ENCODE measurements around the gene IL1RN. TPM values are rescaled to one million over a fixed set of nuclear protein-coding genes. Genes with fewer than 3 reads are reported as not detected.

Gene IL1RN
- total RNA-seq, 1 donor from 2014 or later, result not detected

- Histone ChIP-seq H2AFZ (replicated peaks) (no peak overlapping the region), H3K27ac (no peak overlapping the region), H3K9ac (no peak overlapping the region), H3K4me2 (no peak overlapping the region), H3F3A (ENCODE audit: low read depth) (no peaks in the 10 kb centered on the region), H3K4me3 (no peak overlapping the region), H3K9me3 (ENCODE audit: low read depth) (no peaks in the 10 kb centered on the region), H3K4me1 (no peaks in the 10 kb centered on the region), H4K20me1 (ENCODE audit: low read depth) (no peaks in the 10 kb centered on the region), H3K27me3 (no peaks in the 10 kb centered on the region), H3K36me3 (no peaks in the 10 kb centered on the region), H3K79me2 (ENCODE audit: low read depth) (no peaks in the 10 kb centered on the region)
- no peak overlapping the region for H3K27ac Mint-ChIP-seq
- no peak for TF ChIP-seq EZH2 (IDR thresholded peaks at IDR 0.05)
- no peak for TF ChIP-seq CTCF (IDR thresholded peaks at IDR 0.05)
- no peak for TF ChIP-seq EZH2phosphoT487 (IDR thresholded peaks at IDR 0.05)
- no peak overlapping the region for H3K4me3 Mint-ChIP-seq
- H3K27me3 Mint-ChIP-seq (ENCODE audit: insufficient read depth, low read depth), result no peaks in the 10 kb centered on the region
- H3K9me3 Mint-ChIP-seq, result peaks cover 19% of the 10 kb centered on the region
- no peaks in the 10 kb centered on the region for H3K4me1 Mint-ChIP-seq
- no peak for DNase-seq (ENCODE audit: low spot score)
- H3K36me3 Mint-ChIP-seq, result no peaks in the 10 kb centered on the region
Measured at GRCh38 chr2:113098041-113098440, 29.4 kb upstream of the IL1RN start.

DNA sequence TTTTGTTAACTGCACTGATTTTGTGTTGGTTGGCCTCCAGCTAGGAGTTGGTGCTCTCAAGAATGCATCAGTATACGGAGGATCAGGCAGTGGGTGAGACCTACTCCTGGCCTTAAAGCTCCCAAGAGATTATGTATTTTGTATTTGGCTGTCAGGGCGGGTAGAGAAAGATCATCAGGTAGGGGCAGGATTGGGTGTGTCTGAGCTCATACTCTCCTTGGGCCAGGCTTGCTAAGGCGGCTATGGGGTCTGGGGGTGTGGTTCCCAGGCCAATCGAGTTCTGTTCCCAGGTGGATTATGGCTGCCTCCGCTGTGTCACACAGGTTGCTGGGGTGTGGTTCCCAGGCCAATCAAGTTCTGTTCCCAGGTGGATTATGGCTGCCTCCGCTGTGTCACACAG is 28.9 kb upstream of the IL1RN start:
- no peaks in the 10 kb centered on the region for H3F3A ChIP-seq (ENCODE audit: low read depth)
- Mint-ChIP-seq H3K4me1 (no peaks in the 10 kb centered on the region), H3K27ac (no peak overlapping the region), H3K9me3 (peaks cover 19% of the 10 kb centered on the region), H3K27me3 (ENCODE audit: insufficient read depth, low read depth) (no peaks in the 10 kb centered on the region), H3K36me3 (no peaks in the 10 kb centered on the region), H3K4me3 (no peak overlapping the region)
- no peaks in the 10 kb centered on the region for H3K9me3 ChIP-seq (ENCODE audit: low read depth)
- H3K9ac ChIP-seq, result no peak overlapping the region
- no peaks in the 10 kb centered on the region for H3K27me3 ChIP-seq
- no peaks in the 10 kb centered on the region for H3K4me1 ChIP-seq
- no peak overlapping the region for H3K4me3 ChIP-seq
- no peak overlapping the region for H2AFZ ChIP-seq (replicated peaks)
- H3K27ac ChIP-seq, result no peak overlapping the region
- DNase-seq (ENCODE audit: low spot score), result no peak
- no peak overlapping the region for H3K4me2 ChIP-seq
- no peaks in the 10 kb centered on the region for H4K20me1 ChIP-seq (ENCODE audit: low read depth)
- no peaks in the 10 kb centered on the region for H3K79me2 ChIP-seq (ENCODE audit: low read depth)
- TF ChIP-seq EZH2phosphoT487 (IDR thresholded peaks at IDR 0.05), result no peak
- no peak for TF ChIP-seq CTCF (IDR thresholded peaks at IDR 0.05)
- no peak for TF ChIP-seq EZH2 (IDR thresholded peaks at IDR 0.05)
- no peaks in the 10 kb centered on the region for H3K36me3 ChIP-seq

DNA sequence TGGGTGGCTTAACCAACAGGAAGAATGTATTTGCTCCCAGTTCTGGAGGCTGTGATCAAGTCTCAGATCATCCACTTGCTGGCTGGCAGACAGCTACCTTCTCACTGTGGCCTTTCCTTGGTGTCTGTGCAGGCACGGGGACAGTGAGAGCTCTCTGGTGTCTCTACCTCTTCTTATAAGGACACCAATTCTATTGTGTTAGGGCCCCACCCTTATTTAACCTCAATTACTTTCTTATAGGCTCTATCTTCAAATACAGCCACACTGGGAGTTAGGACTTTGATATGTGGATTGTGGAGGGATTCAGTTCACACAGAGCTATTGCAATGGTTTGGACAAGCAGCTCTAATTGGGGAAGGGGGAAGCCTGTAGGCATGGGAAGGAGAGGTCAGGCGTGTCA is 25.3 kb upstream of the IL1RN start:
- TF ChIP-seq EZH2 (IDR thresholded peaks at IDR 0.05) (no peak), CTCF (IDR thresholded peaks at IDR 0.05) (no peak), EZH2phosphoT487 (IDR thresholded peaks at IDR 0.05) (no peak)
- H3K9me3 Mint-ChIP-seq, result peaks cover 17% of the 10 kb centered on the region
- Histone ChIP-seq H2AFZ (replicated peaks) (no peak overlapping the region), H3K4me2 (no peak overlapping the region), H3F3A (ENCODE audit: low read depth) (no peaks in the 10 kb centered on the region), H3K4me1 (no peaks in the 10 kb centered on the region), H4K20me1 (ENCODE audit: low read depth) (no peaks in the 10 kb centered on the region), H3K9me3 (ENCODE audit: low read depth) (no peaks in the 10 kb centered on the region), H3K27me3 (no peaks in the 10 kb centered on the region), H3K36me3 (no peaks in the 10 kb centered on the region), H3K4me3 (no peak overlapping the region), H3K27ac (no peak overlapping the region), H3K9ac (no peak overlapping the region), H3K79me2 (ENCODE audit: low read depth) (no peaks in the 10 kb centered on the region)
- H3K36me3 Mint-ChIP-seq, result no peaks in the 10 kb centered on the region
- H3K27me3 Mint-ChIP-seq (ENCODE audit: insufficient read depth, low read depth), result peaks cover 2% of the 10 kb centered on the region
- no peak overlapping the region for H3K27ac Mint-ChIP-seq
- H3K4me1 Mint-ChIP-seq, result no peaks in the 10 kb centered on the region
- DNase-seq (ENCODE audit: low spot score), result no peak
- H3K4me3 Mint-ChIP-seq, result no peak overlapping the region

Measured in neural progenitor cell (in vitro differentiated cells).